ENCODE results near the gene EDEM1. TPM values are rescaled to one million over a fixed set of nuclear protein-coding genes. Genes with fewer than 3 reads are reported as not detected.
"Not testable (repeated sequence)": the region's sequence is repeated elsewhere in the genome, so short reads cannot be mapped to it uniquely, and the experiment has no call there.

Gene EDEM1
- 15.3 and 15.7 TPM in 2 replicates for total RNA-seq

- DNase-seq (ENCODE audit: low read depth in 2 of 2), result peak; percentile 97 to 98
Measured at GRCh38 chr3:5187156-5187919, at the start of gene EDEM1. EDEM1 (plus strand) TSS chr3:5187707; CDS start chr3:5187806, 99 bp downstream.

- DNase-seq (ENCODE audit: low read depth in 2 of 2), result peak in 1 of 2 donors; percentile 11
Measured at GRCh38 chr3:5138214-5138981, 49.1 kb upstream of the EDEM1 start.

- no peak for DNase-seq (ENCODE audit: low read depth in 2 of 2)
Measured at GRCh38 chr3:5140230-5140621, 47.3 kb upstream of the EDEM1 start.

- no peak for DNase-seq (ENCODE audit: low read depth in 2 of 2)
Measured at GRCh38 chr3:5140839-5141238, 46.7 kb upstream of the EDEM1 start.

- no peak for DNase-seq (ENCODE audit: low read depth in 2 of 2)
Measured at GRCh38 chr3:5141760-5142159, 45.7 kb upstream of the EDEM1 start.

- no peak for DNase-seq (ENCODE audit: low read depth in 2 of 2)
Measured at GRCh38 chr3:5143464-5143863, 44.0 kb upstream of the EDEM1 start.

- no peak for DNase-seq (ENCODE audit: low read depth in 2 of 2)
Measured at GRCh38 chr3:5144316-5144994, 43.1 kb upstream of the EDEM1 start.

GRCh38 chr3:5145120-5145519 is 42.4 kb upstream of the EDEM1 start:
- no peak for DNase-seq (ENCODE audit: low read depth in 2 of 2)

- DNase-seq (ENCODE audit: low read depth in 2 of 2), result not testable (repeated sequence)
Measured at GRCh38 chr3:5147152-5147551, 40.4 kb upstream of the EDEM1 start.

GRCh38 chr3:5149306-5149880 is 38.1 kb upstream of the EDEM1 start:
- DNase-seq (ENCODE audit: low read depth in 2 of 2), result no peak

GRCh38 chr3:5151586-5151985 is 35.9 kb upstream of the EDEM1 start:
- no peak for DNase-seq (ENCODE audit: low read depth in 2 of 2)

GRCh38 chr3:5153074-5153473 is 34.4 kb upstream of the EDEM1 start:
- DNase-seq (ENCODE audit: low read depth in 2 of 2), result no peak

GRCh38 chr3:5155241-5155640 is 32.3 kb upstream of the EDEM1 start:
- no peak for DNase-seq (ENCODE audit: low read depth in 2 of 2)

GRCh38 chr3:5160321-5160720 is 27.2 kb upstream of the EDEM1 start:
- no peak for DNase-seq (ENCODE audit: low read depth in 2 of 2)

GRCh38 chr3:5160940-5161858 is 26.3 kb upstream of the EDEM1 start:
- no peak for DNase-seq (ENCODE audit: low read depth in 2 of 2)

- DNase-seq (ENCODE audit: low read depth in 2 of 2), result peak in 1 of 2 donors; percentile 31
Measured at GRCh38 chr3:5162102-5162501, 25.4 kb upstream of the EDEM1 start.

- no peak for DNase-seq (ENCODE audit: low read depth in 2 of 2)
Measured at GRCh38 chr3:5165698-5166097, 21.8 kb upstream of the EDEM1 start.

GRCh38 chr3:5166846-5167245 is 20.7 kb upstream of the EDEM1 start:
- no peak for DNase-seq (ENCODE audit: low read depth in 2 of 2)

GRCh38 chr3:5168110-5168509 is 19.4 kb upstream of the EDEM1 start:
- no peak for DNase-seq (ENCODE audit: low read depth in 2 of 2)

GRCh38 chr3:5169807-5170206 is 17.7 kb upstream of the EDEM1 start:
- no peak for DNase-seq (ENCODE audit: low read depth in 2 of 2)

- DNase-seq (ENCODE audit: low read depth in 2 of 2), result no peak
Measured at GRCh38 chr3:5170975-5171374, 16.5 kb upstream of the EDEM1 start.

All from lung microvascular endothelial cell (primary cell).